ENCODE measurements around the gene IRF8. TPM values are rescaled to one million over a fixed set of nuclear protein-coding genes. Genes with fewer than 3 reads are reported as not detected.

Gene IRF8
- total RNA-seq, 2 experiments from 2014 or later = 4.8 to 4.9 TPM

- no peak overlapping the region for H3K4me3 Mint-ChIP-seq
- ChIA-PET POLR2A (no interaction called here), CTCF (interaction anchor here (1.3 kb wide), 1 partner anchor 95 kb away, joined by 4 read pairs; no protein-coding TSS in a partner anchor)
- DNase-seq = no peak
- no peaks in the 10 kb centered on the region for H3K9me3 Mint-ChIP-seq
- H3K27ac Mint-ChIP-seq = no peak overlapping the region
- H3K27me3 Mint-ChIP-seq = no peaks in the 10 kb centered on the region
- H3K36me3 Mint-ChIP-seq (ENCODE audit: low read depth) = no peaks in the 10 kb centered on the region
- no peaks in the 10 kb centered on the region for H3K4me1 Mint-ChIP-seq
Observed at GRCh38 chr16:85916141-85916890, 17.4 kb downstream of the IRF8 start.

GRCh38 chr16:85917012-85917411, 18.1 kb downstream of the IRF8 start:
- H3K9me3 Mint-ChIP-seq = no peaks in the 10 kb centered on the region
- DNase-seq = no peak
- no peak overlapping the region for H3K27ac Mint-ChIP-seq
- CTCF ChIA-PET = no interaction called here
- H3K4me3 Mint-ChIP-seq = no peak overlapping the region
- no peaks in the 10 kb centered on the region for H3K36me3 Mint-ChIP-seq (ENCODE audit: low read depth)
- no peaks in the 10 kb centered on the region for H3K4me1 Mint-ChIP-seq
- POLR2A ChIA-PET = no interaction called here
- H3K27me3 Mint-ChIP-seq = no peaks in the 10 kb centered on the region

- Mint-ChIP-seq H3K27me3 (no peaks in the 10 kb centered on the region), H3K27ac (no peak overlapping the region), H3K36me3 (ENCODE audit: low read depth) (no peaks in the 10 kb centered on the region), H3K9me3 (no peaks in the 10 kb centered on the region), H3K4me3 (no peak overlapping the region), H3K4me1 (no peaks in the 10 kb centered on the region)
- ChIA-PET CTCF (no interaction called here), POLR2A (no interaction called here)
- DNase-seq = no peak
Observed at GRCh38 chr16:85917959-85918358, 19.0 kb downstream of the IRF8 start.

GRCh38 chr16:85918436-85918835, 19.5 kb downstream of the IRF8 start:
- no peaks in the 10 kb centered on the region for H3K4me1 Mint-ChIP-seq
- H3K4me3 Mint-ChIP-seq = no peak overlapping the region
- H3K27ac Mint-ChIP-seq = no peak overlapping the region
- ChIA-PET CTCF (no interaction called here), POLR2A (no interaction called here)
- H3K36me3 Mint-ChIP-seq (ENCODE audit: low read depth) = no peaks in the 10 kb centered on the region
- DNase-seq = no peak
- H3K27me3 Mint-ChIP-seq = no peaks in the 10 kb centered on the region
- H3K9me3 Mint-ChIP-seq = no peaks in the 10 kb centered on the region

- no peaks in the 10 kb centered on the region for H3K36me3 Mint-ChIP-seq (ENCODE audit: low read depth)
- H3K4me3 Mint-ChIP-seq = no peak overlapping the region
- CTCF ChIA-PET = interaction anchor here (1.3 kb wide), 1 partner anchor 100 kb away, joined by 4 read pairs; no protein-coding TSS in a partner anchor
- no peak overlapping the region for H3K27ac Mint-ChIP-seq
- POLR2A ChIA-PET = no interaction called here
- DNase-seq = no peak
- H3K4me1 Mint-ChIP-seq = no peaks in the 10 kb centered on the region
- peaks cover 2% of the 10 kb centered on the region for H3K27me3 Mint-ChIP-seq
- H3K9me3 Mint-ChIP-seq = no peaks in the 10 kb centered on the region
Observed at GRCh38 chr16:85919271-85920267, 20.6 kb downstream of the IRF8 start.

- Mint-ChIP-seq H3K27me3 (peaks cover 2% of the 10 kb centered on the region), H3K27ac (no peak overlapping the region), H3K4me3 (no peak overlapping the region), H3K4me1 (no peaks in the 10 kb centered on the region), H3K36me3 (ENCODE audit: low read depth) (no peaks in the 10 kb centered on the region), H3K9me3 (no peaks in the 10 kb centered on the region)
- DNase-seq = no peak
- ChIA-PET CTCF (no interaction called here), POLR2A (no interaction called here)
Observed at GRCh38 chr16:85921026-85921425, 22.1 kb downstream of the IRF8 start.

GRCh38 chr16:85923153-85924021, 24.4 kb downstream of the IRF8 start:
- Mint-ChIP-seq H3K9me3 (no peaks in the 10 kb centered on the region), H3K36me3 (ENCODE audit: low read depth) (no peaks in the 10 kb centered on the region), H3K4me3 (no peak overlapping the region), H3K27me3 (peaks cover 8% of the 10 kb centered on the region), H3K27ac (no peak overlapping the region), H3K4me1 (no peaks in the 10 kb centered on the region)
- ChIA-PET POLR2A (no interaction called here), CTCF (interaction anchor here (1.3 kb wide), 1 partner anchor 102 kb away, joined by 4 read pairs; no protein-coding TSS in a partner anchor)
- no peak for DNase-seq

GRCh38 chr16:85924675-85925074, 25.7 kb downstream of the IRF8 start:
- H3K36me3 Mint-ChIP-seq (ENCODE audit: low read depth) = no peaks in the 10 kb centered on the region
- H3K27me3 Mint-ChIP-seq = peaks cover 15% of the 10 kb centered on the region
- no peak for DNase-seq
- H3K27ac Mint-ChIP-seq = no peak overlapping the region
- ChIA-PET CTCF (interaction anchor here (1.0 kb wide), 1 partner anchor 143 kb away, joined by 3 read pairs; no protein-coding TSS in a partner anchor), POLR2A (no interaction called here)
- H3K4me3 Mint-ChIP-seq = no peak overlapping the region
- no peaks in the 10 kb centered on the region for H3K4me1 Mint-ChIP-seq
- no peaks in the 10 kb centered on the region for H3K9me3 Mint-ChIP-seq

- H3K36me3 Mint-ChIP-seq (ENCODE audit: low read depth) = no peaks in the 10 kb centered on the region
- no peaks in the 10 kb centered on the region for H3K9me3 Mint-ChIP-seq
- peaks cover 15% of the 10 kb centered on the region for H3K27me3 Mint-ChIP-seq
- no peak for DNase-seq
- ChIA-PET POLR2A (no interaction called here), CTCF (no interaction called here)
- H3K27ac Mint-ChIP-seq = no peak overlapping the region
- H3K4me1 Mint-ChIP-seq = no peaks in the 10 kb centered on the region
- H3K4me3 Mint-ChIP-seq = no peak overlapping the region
Observed at GRCh38 chr16:85926370-85926769, 27.4 kb downstream of the IRF8 start.

- H3K9me3 Mint-ChIP-seq = no peaks in the 10 kb centered on the region
- H3K4me1 Mint-ChIP-seq = no peaks in the 10 kb centered on the region
- peaks cover 15% of the 10 kb centered on the region for H3K27me3 Mint-ChIP-seq
- ChIA-PET CTCF (interaction anchor here (1.3 kb wide), 1 partner anchor 106 kb away, joined by 3 read pairs; no protein-coding TSS in a partner anchor), POLR2A (no interaction called here)
- no peaks in the 10 kb centered on the region for H3K36me3 Mint-ChIP-seq (ENCODE audit: low read depth)
- no peak overlapping the region for H3K27ac Mint-ChIP-seq
- no peak overlapping the region for H3K4me3 Mint-ChIP-seq
- DNase-seq = no peak
Observed at GRCh38 chr16:85927371-85927770, 28.4 kb downstream of the IRF8 start.

GRCh38 chr16:85927959-85928358, 29.0 kb downstream of the IRF8 start:
- CTCF ChIA-PET = interaction anchor here (1.3 kb wide), 1 partner anchor 107 kb away, joined by 3 read pairs; no protein-coding TSS in a partner anchor
- DNase-seq = no peak
- POLR2A ChIA-PET = no interaction called here
- Mint-ChIP-seq H3K27ac (no peak overlapping the region), H3K9me3 (no peaks in the 10 kb centered on the region), H3K4me3 (no peak overlapping the region), H3K36me3 (ENCODE audit: low read depth) (no peaks in the 10 kb centered on the region), H3K27me3 (peaks cover 15% of the 10 kb centered on the region), H3K4me1 (no peaks in the 10 kb centered on the region)

- H3K27me3 Mint-ChIP-seq = peaks cover 17% of the 10 kb centered on the region
- H3K27ac Mint-ChIP-seq = no peak overlapping the region
- no peaks in the 10 kb centered on the region for H3K4me1 Mint-ChIP-seq
- ChIA-PET POLR2A (no interaction called here), CTCF (interaction anchor here (1.3 kb wide), 1 partner anchor 107 kb away, joined by 3 read pairs; no protein-coding TSS in a partner anchor)
- no peaks in the 10 kb centered on the region for H3K36me3 Mint-ChIP-seq (ENCODE audit: low read depth)
- no peak for DNase-seq
- H3K9me3 Mint-ChIP-seq = no peaks in the 10 kb centered on the region
- no peak overlapping the region for H3K4me3 Mint-ChIP-seq
Observed at GRCh38 chr16:85928401-85928820, 29.4 kb downstream of the IRF8 start.
